ENCODE measurements around the gene MT1G.
"Not testable (repeated sequence)": the region's sequence is repeated elsewhere in the genome, so short reads cannot be mapped to it uniquely, and the experiment has no call there.

MT1G gene
- long read RNA-seq, result 0 reads

GRCh38 chr16:56667581-56668571 is at the start of gene MT1G:
TSS of gene MT1G (minus strand) at chr16:56668065. CDS start at chr16:56667993, 72 bp downstream.
- H3K27ac ChIP-seq (replicated peaks), result no peak within 1 kb of the TSS
- H3K4me3 ChIP-seq (replicated peaks; ENCODE audit: insufficient read depth, low read length), result peak within 1 kb of the TSS; percentile 33
- DNase-seq (ENCODE audit: low read depth in 1 of 2, low spot score in 1 of 2), result peak; percentile 42 to 44
- peaks cover 49% of the 10 kb centered on the region for H3K27me3 ChIP-seq (ENCODE audit: insufficient read depth, poor library complexity, severe bottlenecking)
- no peak for TF ChIP-seq CTCF (IDR thresholded peaks at IDR 0.05; ENCODE audit: insufficient read depth, low read length)

DNA sequence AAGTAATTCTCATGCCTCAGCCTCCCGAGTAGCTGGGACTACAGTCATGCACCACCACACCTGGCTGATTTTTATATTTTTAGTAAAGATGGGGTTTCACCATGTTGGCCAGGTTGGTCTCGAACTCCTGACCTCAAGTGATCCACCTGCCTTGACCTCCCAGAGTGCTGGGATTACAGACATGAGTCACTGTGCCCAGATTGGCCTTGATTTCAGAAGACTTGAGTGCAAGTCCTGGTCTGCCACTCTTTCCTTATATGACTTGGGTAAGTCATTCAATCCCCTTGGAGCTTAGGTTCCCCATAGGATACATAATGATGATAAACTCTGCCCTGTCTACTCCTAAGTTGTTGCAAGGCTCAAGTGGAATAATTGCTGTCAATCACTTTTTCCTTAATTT is 49.7 kb upstream of the MT1G start:
- not testable (repeated sequence) for H3K27ac ChIP-seq (replicated peaks); H3K27me3 ChIP-seq (ENCODE audit: insufficient read depth, poor library complexity, severe bottlenecking); H3K4me3 ChIP-seq (replicated peaks; ENCODE audit: insufficient read depth, low read length); DNase-seq (ENCODE audit: low read depth in 1 of 2, low spot score in 1 of 2)

- no peak overlapping the region for H3K4me3 ChIP-seq (replicated peaks; ENCODE audit: insufficient read depth, low read length)
- DNase-seq (ENCODE audit: low read depth in 1 of 2, low spot score in 1 of 2), result no peak
- no peak for TF ChIP-seq GABPA (IDR thresholded peaks at IDR 0.05; ENCODE audit: low read depth)
- no peak overlapping the region for H3K27ac ChIP-seq (replicated peaks)
- no peaks in the 10 kb centered on the region for H3K27me3 ChIP-seq (ENCODE audit: insufficient read depth, poor library complexity, severe bottlenecking)
Measured at GRCh38 chr16:56716761-56717160, 48.9 kb upstream of the MT1G start.

DNA sequence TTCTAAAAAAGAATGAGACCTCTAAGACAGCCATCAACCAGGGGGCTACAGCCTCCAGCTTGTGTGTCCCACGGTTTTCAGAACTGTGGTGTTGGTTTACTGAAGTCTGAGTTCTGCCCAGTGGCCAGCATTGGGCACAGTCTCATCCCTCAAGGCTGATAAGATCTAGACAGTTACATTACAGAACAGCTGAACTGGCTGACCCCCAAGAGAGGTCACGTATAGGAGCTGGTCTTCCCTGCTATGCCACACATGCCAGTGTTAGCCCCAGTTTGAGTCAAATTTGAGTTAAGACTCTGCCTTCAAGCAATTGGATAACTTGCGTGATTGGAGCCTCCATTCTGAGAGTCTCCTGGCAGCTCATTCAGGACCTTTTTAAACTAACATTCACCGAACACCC is 47.3 kb upstream of the MT1G start:
- Histone ChIP-seq H3K27me3 (ENCODE audit: insufficient read depth, poor library complexity, severe bottlenecking) (no peaks in the 10 kb centered on the region), H3K27ac (replicated peaks) (no peak overlapping the region), H3K4me3 (replicated peaks; ENCODE audit: insufficient read depth, low read length) (no peak overlapping the region)
- TF ChIP-seq SPI1 (IDR thresholded peaks at IDR 0.05; ENCODE audit: borderline replicate concordance, low read depth) (no peak), POLR2AphosphoS5 (IDR thresholded peaks at IDR 0.05; ENCODE audit: low read depth) (no peak), GABPA (IDR thresholded peaks at IDR 0.05; ENCODE audit: low read depth) (no peak)
- no peak for DNase-seq (ENCODE audit: low read depth in 1 of 2, low spot score in 1 of 2)

- H3K4me3 ChIP-seq (replicated peaks; ENCODE audit: insufficient read depth, low read length), result no peak overlapping the region
- no peak for DNase-seq (ENCODE audit: low read depth in 1 of 2, low spot score in 1 of 2)
- no peaks in the 10 kb centered on the region for H3K27me3 ChIP-seq (ENCODE audit: insufficient read depth, poor library complexity, severe bottlenecking)
- no peak for TF ChIP-seq POLR2AphosphoS5 (IDR thresholded peaks at IDR 0.05; ENCODE audit: low read depth)
- TF ChIP-seq, protein P1, sequence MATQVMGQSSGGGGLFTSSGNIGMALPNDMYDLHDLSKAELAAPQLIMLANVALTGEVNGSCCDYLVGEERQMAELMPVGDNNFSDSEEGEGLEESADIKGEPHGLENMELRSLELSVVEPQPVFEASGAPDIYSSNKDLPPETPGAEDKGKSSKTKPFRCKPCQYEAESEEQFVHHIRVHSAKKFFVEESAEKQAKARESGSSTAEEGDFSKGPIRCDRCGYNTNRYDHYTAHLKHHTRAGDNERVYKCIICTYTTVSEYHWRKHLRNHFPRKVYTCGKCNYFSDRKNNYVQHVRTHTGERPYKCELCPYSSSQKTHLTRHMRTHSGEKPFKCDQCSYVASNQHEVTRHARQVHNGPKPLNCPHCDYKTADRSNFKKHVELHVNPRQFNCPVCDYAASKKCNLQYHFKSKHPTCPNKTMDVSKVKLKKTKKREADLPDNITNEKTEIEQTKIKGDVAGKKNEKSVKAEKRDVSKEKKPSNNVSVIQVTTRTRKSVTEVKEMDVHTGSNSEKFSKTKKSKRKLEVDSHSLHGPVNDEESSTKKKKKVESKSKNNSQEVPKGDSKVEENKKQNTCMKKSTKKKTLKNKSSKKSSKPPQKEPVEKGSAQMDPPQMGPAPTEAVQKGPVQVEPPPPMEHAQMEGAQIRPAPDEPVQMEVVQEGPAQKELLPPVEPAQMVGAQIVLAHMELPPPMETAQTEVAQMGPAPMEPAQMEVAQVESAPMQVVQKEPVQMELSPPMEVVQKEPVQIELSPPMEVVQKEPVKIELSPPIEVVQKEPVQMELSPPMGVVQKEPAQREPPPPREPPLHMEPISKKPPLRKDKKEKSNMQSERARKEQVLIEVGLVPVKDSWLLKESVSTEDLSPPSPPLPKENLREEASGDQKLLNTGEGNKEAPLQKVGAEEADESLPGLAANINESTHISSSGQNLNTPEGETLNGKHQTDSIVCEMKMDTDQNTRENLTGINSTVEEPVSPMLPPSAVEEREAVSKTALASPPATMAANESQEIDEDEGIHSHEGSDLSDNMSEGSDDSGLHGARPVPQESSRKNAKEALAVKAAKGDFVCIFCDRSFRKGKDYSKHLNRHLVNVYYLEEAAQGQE (IDR thresholded peaks at IDR 0.05; ENCODE audit: insufficient replicate concordance, low read depth), result no peak
- H3K27ac ChIP-seq (replicated peaks), result no peak overlapping the region
Measured at GRCh38 chr16:56713794-56714193, 45.9 kb upstream of the MT1G start.

DNA sequence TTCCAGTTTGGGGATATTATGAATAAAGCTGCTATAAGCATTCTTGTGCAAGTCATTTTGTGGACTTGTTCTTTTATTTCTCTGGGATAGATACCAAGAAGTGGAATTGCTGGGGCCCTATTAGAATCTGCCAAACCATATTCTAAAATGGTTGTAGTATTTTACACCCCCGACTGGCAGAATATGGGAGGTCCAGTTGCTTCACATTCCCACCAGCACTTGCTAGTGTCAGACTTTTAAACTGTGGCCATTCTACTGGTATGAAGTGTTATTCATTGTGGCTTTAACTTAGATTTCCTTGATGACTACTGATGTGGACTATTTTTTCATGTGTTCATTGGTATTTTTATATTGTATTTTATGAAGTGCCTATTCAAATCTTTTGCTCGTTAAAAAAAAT is 44.0 kb upstream of the MT1G start:
- H3K27ac ChIP-seq (replicated peaks), result no peak overlapping the region
- DNase-seq (ENCODE audit: low read depth in 1 of 2, low spot score in 1 of 2), result no peak
- H3K4me3 ChIP-seq (replicated peaks; ENCODE audit: insufficient read depth, low read length), result no peak overlapping the region
- no peaks in the 10 kb centered on the region for H3K27me3 ChIP-seq (ENCODE audit: insufficient read depth, poor library complexity, severe bottlenecking)
- TF ChIP-seq GABPA (IDR thresholded peaks at IDR 0.05; ENCODE audit: low read depth) (no peak), POLR2AphosphoS5 (IDR thresholded peaks at IDR 0.05; ENCODE audit: low read depth) (no peak), CTCF (IDR thresholded peaks at IDR 0.05; ENCODE audit: insufficient read depth, low read length) (no peak), SPI1 (IDR thresholded peaks at IDR 0.05; ENCODE audit: borderline replicate concordance, low read depth) (no peak)
- TF ChIP-seq, protein P1 (IDR thresholded peaks at IDR 0.05; ENCODE audit: insufficient replicate concordance, low read depth), result no peak

Measured in HL-60 (cell line).